HG02885 (cell line): ENCODE results near the gene ATP6V0B.

Source experiments
- ATAC-seq: cut with Tn5 transposase; IDR thresholded peaks from one replicate; pipeline ENCODE4 v1.9.1; 2021; ENCODE audit warnings: mild to moderate bottlenecking; ENCODE audit not compliant: unreplicated experiment, poor library complexity

The ATP6V0B gene

GRCh38 chr1:43982241-43982640, 7.5 kb downstream of the ATP6V0B start:
- no peak for ATAC-seq

- ATAC-seq = no peak
Observed at GRCh38 chr1:43982808-43983207, 8.0 kb downstream of the ATP6V0B start.

- ATAC-seq = no peak
Observed at GRCh38 chr1:43983253-43983899, 8.6 kb downstream of the ATP6V0B start.

GRCh38 chr1:43984855-43985254, 10.1 kb downstream of the ATP6V0B start:
- no peak for ATAC-seq

GRCh38 chr1:43985984-43986595, 11.3 kb downstream of the ATP6V0B start:
- ATAC-seq = no peak

GRCh38 chr1:43986712-43987111, 12.0 kb downstream of the ATP6V0B start:
- ATAC-seq = no peak

- ATAC-seq = no peak
Observed at GRCh38 chr1:43987159-43987902, 12.6 kb downstream of the ATP6V0B start.

- ATAC-seq = no peak
Observed at GRCh38 chr1:43990271-43991199, 15.8 kb downstream of the ATP6V0B start.

GRCh38 chr1:43991200-43991475, 16.4 kb downstream of the ATP6V0B start:
- ATAC-seq = no peak

- ATAC-seq = peak; percentile 88
Observed at GRCh38 chr1:43991476-43992231, 16.9 kb downstream of the ATP6V0B start, which contains the start of gene CCDC24. Gene CCDC24, plus strand, starts transcription at chr1:43991599. Its CDS starts 280 bp downstream, at chr1:43991879.

GRCh38 chr1:43992232-43992995, 17.7 kb downstream of the ATP6V0B start:
- no peak for ATAC-seq

GRCh38 chr1:43993206-43993914, 18.6 kb downstream of the ATP6V0B start:
- no peak for ATAC-seq

GRCh38 chr1:43994071-43994470, 19.3 kb downstream of the ATP6V0B start:
- no peak for ATAC-seq

GRCh38 chr1:43994794-43995790, 20.3 kb downstream of the ATP6V0B start:
- ATAC-seq = no peak

- no peak for ATAC-seq
Observed at GRCh38 chr1:43995984-43996732, 21.4 kb downstream of the ATP6V0B start.

- ATAC-seq = no peak
Observed at GRCh38 chr1:43996733-43997115, 22.0 kb downstream of the ATP6V0B start.
